GM23248 (cell line): Measurements from ENCODE around the gene RBM45.

Experiments
- EZH2 ChIP-seq: fragments of 200-600 bp; sonication (generic); IDR thresholded peaks from 2 replicates; pipeline ENCODE4 v1.6.1; 2018; ENCODE audit warnings: antibody characterized with exemption, mild to moderate bottlenecking; ENCODE audit not compliant: insufficient read depth, poor library complexity, severe bottlenecking
- EZH2phosphoT487 ChIP-seq: fragments of 200-600 bp; sonication (generic); IDR thresholded peaks from 2 replicates; pipeline ENCODE4 v1.6.1; 2018; ENCODE audit warnings: antibody characterized with exemption, moderate library complexity, mild to moderate bottlenecking, low read depth; ENCODE audit not compliant: insufficient read depth

DNA sequence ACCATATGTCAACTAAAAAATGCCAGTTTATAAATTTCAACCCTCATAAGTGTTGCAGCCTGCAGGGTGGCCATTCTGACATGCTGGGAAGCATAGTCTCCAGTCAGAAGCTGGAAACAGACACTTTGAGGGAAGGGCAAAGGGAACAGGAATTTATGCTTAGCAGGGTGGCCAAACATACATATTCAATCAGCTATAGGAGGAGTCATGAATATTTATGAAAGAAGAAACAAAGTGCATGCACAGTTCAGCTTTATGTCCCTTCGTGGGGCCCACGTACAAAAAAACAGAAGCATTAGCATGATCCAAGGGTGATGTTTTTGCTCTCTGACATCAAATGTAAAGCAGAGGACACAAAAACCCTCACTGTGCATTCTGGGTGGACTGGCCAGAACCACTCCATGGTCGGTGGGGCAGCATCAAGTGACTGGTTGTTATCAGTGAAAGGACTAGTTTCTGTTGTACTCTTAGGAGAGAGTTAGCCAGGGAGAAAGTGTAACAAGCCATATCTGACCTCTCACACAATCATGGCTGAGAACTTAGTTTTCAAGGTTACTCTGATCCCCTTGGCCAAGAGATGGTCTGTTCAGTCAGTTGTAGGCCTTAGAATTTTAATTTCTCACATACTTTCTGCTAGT lies 29.7 kb upstream of the RBM45 start:
- no peak for TF ChIP-seq EZH2
- TF ChIP-seq EZH2phosphoT487: no peak
